Prostate gland (tissue), 2 donors: ENCODE data around the gene DDIT3. TPM values are rescaled to one million over a fixed set of nuclear protein-coding genes. Genes with fewer than 3 reads are reported as not detected.
"Not testable (repeated sequence)": the region's sequence is repeated elsewhere in the genome, so short reads cannot be mapped to it uniquely, and the experiment has no call there.

Experiments
- DNase-seq: peaks from one replicate; pipeline ENCODE4 v3.0.0-alpha.2; 2019; ENCODE audit warnings: low spot score
- H3K27ac ChIP-seq, 2 donors: fragments of 200-600 bp; sonication (generic); 2 replicates each; pipeline ENCODE4 v1.5.1; 2017 to 2019
- H3K27me3 ChIP-seq: fragments of 200-600 bp; sonication (generic); replicated peaks from 2 replicates; pipeline ENCODE4 v1.5.1; 2019; ENCODE audit not compliant: insufficient read depth
- H3K36me3 ChIP-seq, 2 donors: fragments of 200-600 bp; sonication (generic); 1 replicate in 1 of 2; 2 replicates in 1 of 2; pipeline versions ENCODE4 v1.5.1 to v1.8.1; 2017 to 2019
- H3K4me1 ChIP-seq: fragments of 200-600 bp; sonication (generic); replicated peaks from 2 replicates; pipeline ENCODE4 v1.5.1; 2019
- H3K4me3 ChIP-seq, 2 donors: fragments of 200-600 bp; sonication (generic); 2 replicates each; pipeline ENCODE4 v1.5.1; 2017 to 2019
- H3K9me3 ChIP-seq: fragments of 200-600 bp; sonication (generic); 2 replicates; pipeline ENCODE4 v1.5.1; 2017
- POLR2A ChIP-seq: fragments of 450-650 bp; IDR thresholded peaks from one replicate; pipeline ENCODE4 v1.6.1; 2016; ENCODE audit warnings: antibody characterized with exemption, mild to moderate bottlenecking
- POLR2AphosphoS5 ChIP-seq: sonication (generic); formaldehyde crosslinking; IDR thresholded peaks from one replicate; pipeline ENCODE4 v1.6.1; 2017; ENCODE audit warnings: antibody characterized with exemption
- WGBS: methylation state at CpG from one replicate; pipeline ENCODE4 v1.1.5; 2018; 5-methylcytosine and 5-hydroxymethylcytosine counted together
- intact Hi-C: fragments of 100-400 bp; cut with DNase I; formaldehyde crosslinking; loops from one replicate; pipeline ENCODE4 v1.14.2; 2022
- total RNA-seq, 2 donors: library from RNA; depleted of rRNA; stranded (reverse); fragments of >200 nt; gene quantifications; one replicate each; pipeline ENCODE4 v1.1.0, GENCODE V29; 2016
- TF ChIP-seq, protein P1 (sequence below), 4 experiments: fragments of 200-600 bp in 2 of 4; fragments of 450-650 bp in 2 of 4; sonication (generic) in 2 of 4; IDR thresholded peaks; 1 replicate in 3 of 4; 2 replicates in 1 of 4; pipeline ENCODE4 v1.5.1; 2016 to 2019; ENCODE audit warnings: antibody characterized with exemption in 4 of 4, mild to moderate bottlenecking in 2 of 4, moderate library complexity in 2 of 4

The DDIT3 gene
- total RNA-seq, 2 donors from 2014 or later: 39.0 to 51.8 TPM

DNA sequence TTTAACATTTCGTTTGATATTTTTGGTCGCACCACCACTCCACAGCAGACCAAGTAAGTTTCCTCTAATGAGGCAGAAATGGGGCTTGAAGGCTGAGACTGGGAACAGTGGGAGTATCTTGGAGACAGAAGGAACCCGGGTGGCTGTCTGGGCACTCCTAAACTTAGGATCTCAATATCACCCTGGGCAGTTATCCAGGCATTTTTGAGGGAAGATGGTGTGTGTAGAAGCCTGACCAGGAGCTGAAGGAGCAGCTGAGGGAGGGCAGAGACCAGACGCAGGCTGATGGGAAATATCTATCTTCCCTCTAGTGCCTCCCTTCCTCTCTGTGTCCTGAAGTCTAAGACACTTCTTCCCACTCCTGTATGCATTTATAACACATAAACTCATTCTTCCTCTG is 21.7 kb downstream of the DDIT3 start:
- no peak for TF ChIP-seq POLR2AphosphoS5
- TF ChIP-seq, protein P1, sequence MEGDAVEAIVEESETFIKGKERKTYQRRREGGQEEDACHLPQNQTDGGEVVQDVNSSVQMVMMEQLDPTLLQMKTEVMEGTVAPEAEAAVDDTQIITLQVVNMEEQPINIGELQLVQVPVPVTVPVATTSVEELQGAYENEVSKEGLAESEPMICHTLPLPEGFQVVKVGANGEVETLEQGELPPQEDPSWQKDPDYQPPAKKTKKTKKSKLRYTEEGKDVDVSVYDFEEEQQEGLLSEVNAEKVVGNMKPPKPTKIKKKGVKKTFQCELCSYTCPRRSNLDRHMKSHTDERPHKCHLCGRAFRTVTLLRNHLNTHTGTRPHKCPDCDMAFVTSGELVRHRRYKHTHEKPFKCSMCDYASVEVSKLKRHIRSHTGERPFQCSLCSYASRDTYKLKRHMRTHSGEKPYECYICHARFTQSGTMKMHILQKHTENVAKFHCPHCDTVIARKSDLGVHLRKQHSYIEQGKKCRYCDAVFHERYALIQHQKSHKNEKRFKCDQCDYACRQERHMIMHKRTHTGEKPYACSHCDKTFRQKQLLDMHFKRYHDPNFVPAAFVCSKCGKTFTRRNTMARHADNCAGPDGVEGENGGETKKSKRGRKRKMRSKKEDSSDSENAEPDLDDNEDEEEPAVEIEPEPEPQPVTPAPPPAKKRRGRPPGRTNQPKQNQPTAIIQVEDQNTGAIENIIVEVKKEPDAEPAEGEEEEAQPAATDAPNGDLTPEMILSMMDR (IDR thresholded peaks at IDR 0.05): no peak
- Histone ChIP-seq H3K36me3 (peaks cover 4 to 8% of the 10 kb centered on the region in 2 donors), H3K4me3 (no peak overlapping the region), H3K27me3 (no peaks in the 10 kb centered on the region), H3K4me1 (no peaks in the 10 kb centered on the region), H3K27ac (no peak overlapping the region), H3K9me3 (no peaks in the 10 kb centered on the region)
- intact Hi-C loops: no loop called here
- no peak for DNase-seq
- 89% methylated on average over 4 of the region's 4 CpGs for WGBS

DNA sequence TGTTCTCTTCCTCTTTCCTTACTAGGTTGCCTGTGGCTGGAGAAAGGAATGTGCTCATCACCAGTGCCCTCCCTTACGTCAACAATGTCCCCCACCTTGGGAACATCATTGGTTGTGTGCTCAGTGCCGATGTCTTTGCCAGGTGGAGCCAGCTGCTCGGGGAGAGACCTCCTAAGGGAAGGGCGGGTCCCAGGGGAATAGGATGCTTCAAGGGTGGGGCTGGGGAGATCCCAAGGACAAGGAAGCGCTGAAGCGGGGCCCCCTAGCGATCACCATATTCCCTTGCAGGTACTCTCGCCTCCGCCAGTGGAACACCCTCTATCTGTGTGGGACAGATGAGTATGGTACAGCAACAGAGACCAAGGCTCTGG is 22.2 kb downstream of the DDIT3 start:
- TF ChIP-seq POLR2A (no peak), POLR2AphosphoS5 (no peak)
- TF ChIP-seq, protein P1 (IDR thresholded peaks at IDR 0.05): no peak
- DNase-seq: no peak
- Histone ChIP-seq H3K4me1 (no peaks in the 10 kb centered on the region), H3K27ac (no peak overlapping the region), H3K9me3 (no peaks in the 10 kb centered on the region), H3K4me3 (no peak overlapping the region), H3K27me3 (no peaks in the 10 kb centered on the region), H3K36me3 (peaks cover 4 to 8% of the 10 kb centered on the region in 2 donors)
- intact Hi-C loops: no loop called here
- WGBS: 78% methylated on average over 9 of the region's 9 CpGs

DNA sequence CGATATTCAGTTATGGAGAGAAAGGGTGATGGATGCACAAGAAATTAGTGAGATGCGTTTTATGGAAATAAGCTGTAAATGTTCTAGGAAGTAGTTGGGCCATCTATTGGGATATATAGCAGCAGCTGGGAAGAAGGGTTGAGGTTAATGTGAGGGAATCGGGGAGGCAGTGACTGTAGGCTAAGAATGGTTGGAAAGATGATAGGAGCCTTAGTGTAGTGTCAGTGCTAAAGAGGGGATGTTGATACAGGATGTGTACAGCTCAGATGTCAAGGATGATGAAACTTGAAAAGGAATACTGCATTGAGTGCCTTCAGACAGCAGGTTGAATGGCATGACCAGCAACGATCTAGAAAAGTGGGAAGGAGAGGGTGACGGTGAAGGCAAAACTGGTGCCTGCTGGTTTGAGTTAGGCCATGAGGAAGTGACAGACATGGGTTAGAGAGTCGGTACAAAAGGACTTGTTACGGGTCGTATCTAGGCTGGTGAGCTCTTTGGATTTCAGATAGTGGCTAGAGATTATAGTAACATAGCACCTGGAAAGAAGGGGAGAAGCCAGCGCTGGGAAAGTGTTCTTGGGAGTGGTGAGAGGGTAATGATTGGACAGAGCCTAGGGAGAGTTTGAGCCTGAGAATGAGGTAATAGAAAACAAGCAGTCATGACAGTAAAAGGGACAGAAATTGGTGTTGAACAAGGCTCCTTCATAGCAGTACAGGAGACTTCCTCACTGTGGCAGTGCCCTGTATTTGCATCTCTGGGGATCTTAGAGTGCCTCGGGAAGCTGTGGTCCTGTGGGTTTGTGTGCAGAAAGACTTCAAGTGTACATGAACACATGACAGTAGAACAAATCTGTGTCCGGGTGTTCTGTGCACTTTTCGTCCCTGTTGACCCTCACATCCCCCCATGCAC is 22.8 kb downstream of the DDIT3 start:
- Histone ChIP-seq H3K27ac (no peak overlapping the region), H3K27me3 (no peaks in the 10 kb centered on the region), H3K36me3 (peaks cover 4 to 8% of the 10 kb centered on the region in 2 donors), H3K4me1 (no peaks in the 10 kb centered on the region), H3K9me3 (no peaks in the 10 kb centered on the region), H3K4me3 (no peak overlapping the region)
- intact Hi-C loops: no loop called here
- TF ChIP-seq, protein P1 (IDR thresholded peaks at IDR 0.05): no peak
- TF ChIP-seq POLR2A: no peak
- TF ChIP-seq POLR2AphosphoS5: no peak
- WGBS: 93% methylated on average over 12 of the region's 12 CpGs
- no peak for DNase-seq

DNA sequence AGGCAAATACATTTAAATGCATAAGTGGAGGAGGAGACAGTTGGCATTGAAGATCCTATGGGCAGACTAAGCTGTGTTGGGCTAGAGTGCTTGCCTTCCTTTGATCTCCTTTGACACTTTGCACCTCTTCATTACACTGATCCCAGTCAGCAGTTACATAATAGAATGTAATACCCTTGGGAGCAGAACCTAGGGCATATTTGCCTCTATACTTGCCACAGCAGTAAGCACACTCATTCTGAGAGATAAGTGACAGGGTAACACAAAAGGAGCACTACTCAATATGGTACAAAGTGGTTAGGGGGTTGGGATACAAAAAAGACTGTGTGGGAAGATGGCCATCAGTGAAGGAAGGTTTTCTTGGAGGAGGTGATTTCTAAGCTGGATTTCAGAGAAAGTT is 23.5 kb downstream of the DDIT3 start:
- TF ChIP-seq POLR2AphosphoS5: no peak
- TF ChIP-seq, protein P1 (IDR thresholded peaks at IDR 0.05): no peak
- no peak for TF ChIP-seq POLR2A
- Histone ChIP-seq H3K36me3 (peaks cover 4 to 8% of the 10 kb centered on the region in 2 donors), H3K9me3 (no peaks in the 10 kb centered on the region)

DNA sequence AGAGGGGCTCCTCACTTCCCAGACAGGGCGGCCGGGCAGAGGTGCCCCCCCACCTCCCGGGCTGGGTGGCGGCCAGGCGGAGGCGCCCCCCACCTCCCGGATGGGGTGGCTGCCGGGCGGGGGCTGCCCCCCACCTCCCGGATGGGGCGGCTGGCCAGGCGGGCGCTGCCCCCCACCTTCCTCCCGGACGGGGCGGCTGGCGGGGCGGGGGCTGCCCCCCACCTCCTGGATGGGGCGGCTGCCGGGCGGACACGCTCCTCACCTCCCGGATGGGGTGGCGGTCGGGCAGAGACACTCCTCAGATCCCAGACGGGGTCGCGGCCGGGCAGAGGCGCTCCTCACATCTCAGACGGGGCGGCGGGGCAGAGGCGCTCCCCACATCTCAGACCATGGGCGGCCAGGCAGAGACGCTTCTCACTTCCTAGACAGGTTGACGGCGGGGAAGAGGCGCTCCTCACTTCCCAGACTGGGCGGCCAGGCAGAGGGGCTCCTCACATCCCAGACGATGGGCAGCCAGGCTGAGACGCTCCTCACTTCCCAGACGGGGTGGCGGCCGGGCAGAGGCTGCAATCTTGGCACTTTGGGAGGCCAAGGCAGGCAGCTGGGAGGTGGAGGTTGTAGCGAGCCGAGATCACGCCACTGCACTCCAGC is 25.1 kb downstream of the DDIT3 start:
- H3K36me3 ChIP-seq: not testable (repeated sequence)

More for the DNA sequence above, 23.5 kb downstream of the DDIT3 start:
- H3K27ac ChIP-seq: no peak overlapping the region
- H3K4me3 ChIP-seq: no peak overlapping the region
- intact Hi-C loops: no loop called here
- DNase-seq: no peak
- H3K4me1 ChIP-seq: no peaks in the 10 kb centered on the region
- no peaks in the 10 kb centered on the region for H3K27me3 ChIP-seq

More for the DNA sequence above, 25.1 kb downstream of the DDIT3 start:
- H3K4me3 ChIP-seq, H3K4me1 ChIP-seq, DNase-seq, H3K9me3 ChIP-seq, intact Hi-C loops, H3K27ac ChIP-seq, H3K27me3 ChIP-seq: not testable (repeated sequence)
- WGBS: 92% methylated on average over 19 of the region's 48 CpGs
